GM11168 (cell line): ENCODE measurements around the gene CTNND2.

Source experiments
- in situ Hi-C: fragments of 300-500 bp; cut with MboI; formaldehyde crosslinking; loops from one replicate; pipeline ENCODE4 v1.12.0; 2022; ENCODE audit warnings: low sequenced_read_pairs; ENCODE audit not compliant: unreplicated experiment

CTNND2 gene

DNA sequence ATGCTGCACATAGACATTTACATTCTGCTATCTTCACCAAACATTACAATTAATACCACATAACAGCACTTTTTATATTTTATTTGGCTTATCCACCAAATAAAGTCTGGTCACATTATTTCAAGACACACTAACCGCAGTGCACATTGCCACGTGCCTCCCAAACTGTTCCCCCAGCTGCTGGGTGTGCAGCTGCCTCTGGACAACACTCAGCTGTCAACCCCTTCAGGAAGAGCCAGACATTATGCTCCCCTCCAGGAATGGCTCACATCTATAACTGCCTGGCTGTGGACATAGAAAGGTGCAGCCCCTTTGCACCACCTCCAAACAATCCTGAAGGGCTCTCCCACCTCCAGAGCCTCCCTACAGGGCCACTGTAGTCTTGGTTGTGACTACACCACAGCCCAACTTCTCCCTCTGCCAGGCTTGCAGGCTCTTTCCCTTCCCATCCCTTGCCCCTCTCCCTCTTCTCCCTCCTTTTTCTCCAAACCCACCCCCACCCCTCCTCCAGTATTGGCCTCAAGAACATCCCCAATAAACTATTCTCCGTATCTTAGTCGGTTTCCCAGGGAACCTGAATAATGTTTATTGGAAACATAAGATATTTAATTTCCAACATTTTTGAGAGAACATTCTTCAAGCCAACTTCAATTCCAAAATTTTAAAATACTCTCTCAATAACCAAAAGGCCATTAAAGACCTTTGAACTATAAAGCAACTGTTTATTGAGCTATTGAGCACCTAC, 372.3 kb downstream of the CTNND2 start:
- in situ Hi-C loops = no loop called here

DNA sequence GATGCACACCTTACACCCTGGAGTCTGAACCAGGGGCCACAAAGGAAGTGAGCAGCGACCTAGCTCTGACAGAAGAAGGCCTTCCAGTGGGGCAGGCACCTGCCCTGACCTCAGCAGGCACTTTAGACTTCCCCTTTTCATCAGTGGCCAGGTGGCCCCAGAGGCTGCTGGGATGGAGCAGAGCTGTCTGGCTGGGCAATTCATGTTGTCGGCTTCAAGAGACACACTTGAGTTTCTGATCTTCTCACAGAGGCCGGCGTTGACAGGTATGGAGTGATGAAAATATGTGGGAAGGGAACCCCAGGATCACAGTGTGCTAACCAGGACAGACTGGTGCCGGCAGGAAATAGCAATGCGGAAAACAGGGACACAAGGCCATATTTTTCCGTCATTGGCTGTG, 375.5 kb downstream of the CTNND2 start:
- in situ Hi-C loops = no loop called here

GRCh38 chr5:11527652-11528349, 376.4 kb downstream of the CTNND2 start:
- in situ Hi-C loops = no loop called here

DNA sequence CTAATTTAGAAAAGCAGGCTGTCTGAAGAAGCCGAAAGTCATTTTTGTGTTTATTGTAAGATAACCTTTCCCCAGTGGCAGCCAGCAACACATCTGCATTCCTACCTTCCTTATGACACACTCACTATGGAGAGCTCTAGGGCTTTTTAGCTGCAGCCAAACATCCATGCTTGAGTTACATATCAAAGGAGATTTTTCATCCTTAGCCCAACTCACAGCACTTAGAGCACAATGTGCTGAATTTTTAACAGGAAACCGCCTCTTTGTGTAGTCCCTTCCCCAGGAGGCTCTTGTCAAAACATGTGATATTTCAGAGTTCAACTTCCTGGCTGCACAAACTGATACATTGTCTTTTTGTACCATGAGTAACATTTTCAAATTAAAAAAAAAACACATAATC, 379.2 kb downstream of the CTNND2 start:
- in situ Hi-C loops = no loop called here

DNA sequence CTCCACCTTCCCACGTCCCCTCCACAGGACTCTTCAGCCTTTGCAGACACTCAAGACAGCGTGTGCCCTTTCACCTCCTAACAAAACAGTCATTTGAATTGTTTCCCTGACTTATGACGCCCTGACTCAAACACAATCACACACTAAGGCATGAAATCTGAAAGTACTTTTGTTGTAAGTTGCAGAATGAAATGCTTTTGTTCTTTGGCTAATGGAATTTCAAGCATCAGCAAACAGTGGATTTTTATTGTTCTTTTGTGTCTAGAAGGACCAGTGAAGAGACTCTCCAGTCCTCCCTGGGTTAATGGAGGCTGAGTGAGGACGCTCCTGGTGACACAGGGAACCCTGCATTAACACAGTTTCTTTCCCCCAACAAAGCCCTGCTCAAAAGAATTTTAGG, 380.1 kb downstream of the CTNND2 start:
- in situ Hi-C loops = no loop called here

- in situ Hi-C loops = no loop called here
Observed at GRCh38 chr5:11522796-11523195, 381.4 kb downstream of the CTNND2 start.

DNA sequence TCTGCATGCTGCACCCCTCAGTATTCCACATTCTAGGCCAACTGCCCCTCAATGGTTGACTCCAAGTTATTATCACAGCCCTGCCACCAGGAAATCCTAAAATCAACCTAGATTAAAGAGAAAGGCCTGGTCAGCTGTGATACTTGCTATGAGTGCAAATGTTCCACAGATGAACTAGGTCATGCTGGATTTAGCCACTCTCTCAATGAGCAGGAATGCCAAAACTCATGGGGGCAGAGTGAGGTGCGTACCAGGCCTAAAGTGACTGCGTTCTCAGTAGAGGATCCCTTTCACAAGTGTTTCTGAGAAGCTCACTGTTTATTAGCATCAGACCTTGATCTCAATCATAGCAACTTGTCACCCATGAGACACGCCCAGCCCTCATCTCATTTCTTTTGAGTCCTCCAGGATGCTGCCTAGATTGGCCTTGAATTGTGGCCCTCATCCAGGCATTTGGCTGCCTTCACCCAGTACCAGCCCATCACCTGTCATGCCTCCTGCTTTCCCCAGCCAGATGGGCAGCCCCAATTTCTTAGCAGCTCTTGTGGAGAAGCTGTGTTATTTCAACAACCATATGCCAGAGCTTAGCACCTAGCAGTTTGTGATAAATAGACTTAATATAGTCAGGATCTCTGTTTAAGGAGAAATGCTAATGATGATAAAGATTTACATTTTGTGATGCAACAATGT, 383.9 kb downstream of the CTNND2 start:
- in situ Hi-C loops = no loop called here

GRCh38 chr5:11519236-11519635, 385.0 kb downstream of the CTNND2 start:
- in situ Hi-C loops = no loop called here

GRCh38 chr5:11518676-11519075, 385.6 kb downstream of the CTNND2 start:
- in situ Hi-C loops = no loop called here

DNA sequence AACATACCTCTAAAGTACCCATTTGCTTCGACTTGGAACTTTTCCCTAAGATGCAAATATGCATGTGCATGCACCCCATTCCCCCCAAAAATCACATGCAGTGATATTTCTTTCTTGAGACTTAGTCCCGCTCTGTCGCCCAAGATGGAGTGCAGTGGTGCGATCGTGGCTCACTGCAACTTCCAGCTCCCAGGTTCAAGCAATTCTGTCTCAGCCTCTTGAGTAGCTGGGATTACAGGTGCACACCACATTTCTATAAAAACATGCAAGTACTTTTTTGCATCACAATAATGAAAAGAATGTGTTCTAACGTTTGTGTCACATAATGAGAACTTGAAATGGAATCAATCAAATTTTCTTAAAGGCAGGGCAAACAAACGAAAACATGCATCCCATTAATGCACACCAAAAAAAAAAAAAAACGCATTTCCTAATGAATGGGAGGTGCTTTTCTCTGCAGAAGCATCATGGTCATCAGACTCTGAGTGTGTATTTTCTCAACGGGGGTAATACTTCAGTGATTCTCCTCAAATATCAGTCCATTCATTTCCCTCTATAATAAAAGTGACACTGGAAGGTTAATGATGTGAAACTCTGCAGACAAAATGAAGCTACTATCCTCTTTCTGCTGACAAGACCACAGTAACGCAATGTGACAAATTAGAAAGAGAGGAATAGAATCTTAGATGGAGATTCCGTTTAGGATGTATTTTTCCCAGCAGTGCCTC, 389.4 kb downstream of the CTNND2 start:
- in situ Hi-C loops = no loop called here

DNA sequence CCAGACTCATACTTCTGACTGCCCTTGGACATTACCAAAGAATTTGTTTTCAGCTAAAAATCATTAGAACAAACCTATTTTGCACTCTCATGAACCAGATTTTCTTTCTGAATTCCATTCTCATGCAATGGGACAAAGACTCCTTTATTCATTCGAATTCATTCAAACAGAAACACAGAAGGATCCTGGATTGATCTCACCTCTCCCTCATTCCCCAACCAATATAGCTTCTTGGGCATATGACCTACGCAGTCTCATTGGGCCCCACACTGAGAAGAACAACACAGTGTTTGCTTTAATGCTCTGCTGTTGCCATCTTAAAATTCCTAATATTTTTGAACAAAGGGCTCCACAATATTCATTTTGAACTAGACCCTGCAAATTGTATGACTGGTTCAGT, 392.4 kb downstream of the CTNND2 start:
- in situ Hi-C loops = no loop called here

GRCh38 chr5:11510889-11511288, 393.4 kb downstream of the CTNND2 start:
- in situ Hi-C loops = no loop called here

DNA sequence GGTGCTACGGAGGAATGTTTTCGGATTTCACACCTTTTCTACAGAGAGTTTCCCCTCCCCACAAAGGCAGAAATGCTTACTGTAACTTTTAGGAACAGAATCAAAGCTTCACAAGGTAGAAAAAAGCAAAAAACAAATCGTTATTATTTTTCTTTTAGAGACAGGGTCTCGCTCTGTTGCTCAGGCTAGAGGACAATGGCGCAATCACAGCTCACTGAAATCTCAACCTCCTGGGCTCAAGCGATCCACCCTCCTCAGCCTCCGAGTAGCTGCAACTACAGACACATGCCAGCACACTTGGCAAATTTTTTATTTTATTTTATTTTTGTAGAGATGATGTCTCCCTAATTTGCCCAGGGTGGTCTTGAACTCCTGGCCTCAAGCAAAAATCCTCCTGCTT, 394.5 kb downstream of the CTNND2 start:
- in situ Hi-C loops = no loop called here

DNA sequence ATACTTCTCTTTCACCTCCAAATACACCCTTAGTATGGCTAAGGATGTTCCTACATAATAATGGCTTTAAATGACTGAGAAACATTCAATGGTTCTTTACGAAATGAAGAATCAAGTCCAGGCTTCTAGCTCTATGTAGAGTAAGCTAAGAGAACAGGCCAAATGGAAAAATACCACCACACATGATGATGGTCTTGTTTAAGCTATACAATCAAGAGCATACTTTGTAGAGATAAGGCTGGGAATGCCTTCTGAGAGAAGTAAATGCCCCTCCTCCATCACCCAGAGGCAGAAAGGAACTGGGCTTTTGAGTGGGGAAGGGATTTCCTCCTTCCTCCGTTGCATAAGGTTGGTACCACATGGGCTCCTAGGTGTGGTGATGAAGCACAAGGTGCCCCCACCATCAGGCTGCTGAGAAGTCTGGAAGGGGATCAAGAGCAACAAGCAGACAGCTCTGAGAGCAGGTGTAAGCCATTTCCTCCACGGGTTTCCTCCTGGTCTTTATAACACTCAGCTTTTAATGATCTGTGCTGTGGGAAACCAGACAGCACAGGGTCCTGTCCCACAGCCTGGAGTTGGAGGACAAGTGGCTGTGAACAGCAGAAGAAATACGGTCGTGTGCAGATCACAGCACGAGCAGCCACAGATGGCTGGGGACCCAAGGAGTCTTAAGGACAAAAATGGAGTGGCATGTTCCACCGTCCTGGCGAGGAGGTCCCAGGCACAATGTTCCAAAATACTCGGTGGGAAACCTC, 396.9 kb downstream of the CTNND2 start:
- in situ Hi-C loops = no loop called here

DNA sequence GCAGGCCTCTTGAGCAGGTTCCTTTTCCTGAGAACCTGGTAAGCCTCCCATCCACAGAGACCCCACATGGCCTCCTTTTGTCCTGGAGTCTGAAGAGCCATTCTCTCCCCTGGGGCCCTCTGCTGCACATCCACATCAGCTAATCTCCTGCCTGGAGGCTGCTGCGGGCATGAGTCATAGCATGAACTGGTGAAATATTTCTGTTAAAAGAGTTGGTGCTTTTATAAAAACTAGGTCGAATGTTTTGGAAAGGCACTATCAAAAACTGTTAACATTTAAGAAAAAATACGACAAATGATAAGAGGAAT, 399.4 kb downstream of the CTNND2 start:
- in situ Hi-C loops = no loop called here

- in situ Hi-C loops = no loop called here
Observed at GRCh38 chr5:11504065-11504885, 400.0 kb downstream of the CTNND2 start.

GRCh38 chr5:11502783-11503182, 401.5 kb downstream of the CTNND2 start:
- in situ Hi-C loops = no loop called here

- in situ Hi-C loops = no loop called here
Observed at GRCh38 chr5:11497651-11498050, 406.6 kb downstream of the CTNND2 start.

DNA sequence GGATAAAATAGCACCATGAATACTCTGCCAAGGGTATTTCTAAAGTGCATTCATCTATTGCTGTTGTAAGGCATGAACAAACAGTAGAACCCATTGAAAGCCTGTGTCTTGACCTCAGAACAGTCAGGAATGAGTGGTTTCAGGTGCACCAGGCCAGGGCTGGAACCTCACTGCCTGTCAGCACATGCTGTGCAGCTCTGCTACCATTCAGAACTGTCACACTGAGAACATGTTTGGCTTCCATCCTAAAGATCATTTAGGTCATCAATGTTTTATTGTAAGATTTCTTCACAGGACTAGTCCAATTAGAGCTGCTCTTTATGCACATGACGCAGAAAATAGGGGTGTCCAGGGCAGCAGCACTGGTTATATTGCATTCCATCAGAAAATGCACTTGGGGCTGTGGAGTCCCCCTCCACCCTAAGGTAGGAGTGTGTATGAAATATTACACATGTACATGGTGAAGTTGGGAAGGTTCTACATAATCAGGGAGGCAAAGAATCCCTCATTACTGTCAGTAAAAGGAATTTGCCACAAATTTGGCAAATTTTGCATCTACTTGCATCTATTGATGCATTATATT, 408.0 kb downstream of the CTNND2 start:
- in situ Hi-C loops = no loop called here
